HG02943 (cell line): ENCODE data around the gene MMP1.
"Not testable (repeated sequence)": the region's sequence is repeated elsewhere in the genome, so short reads cannot be mapped to it uniquely, and the experiment has no call there.

Experiments
- ATAC-seq: cut with Tn5 transposase; IDR thresholded peaks from one replicate; pipeline ENCODE4 v1.9.1; 2021; ENCODE audit warnings: mild to moderate bottlenecking, low read depth, moderate library complexity; ENCODE audit not compliant: unreplicated experiment

MMP1 gene

GRCh38 chr11:102763440-102763839 lies 34.5 kb downstream of the MMP1 start:
- no peak for ATAC-seq

GRCh38 chr11:102762361-102762767 lies 35.6 kb downstream of the MMP1 start:
- ATAC-seq: no peak

DNA sequence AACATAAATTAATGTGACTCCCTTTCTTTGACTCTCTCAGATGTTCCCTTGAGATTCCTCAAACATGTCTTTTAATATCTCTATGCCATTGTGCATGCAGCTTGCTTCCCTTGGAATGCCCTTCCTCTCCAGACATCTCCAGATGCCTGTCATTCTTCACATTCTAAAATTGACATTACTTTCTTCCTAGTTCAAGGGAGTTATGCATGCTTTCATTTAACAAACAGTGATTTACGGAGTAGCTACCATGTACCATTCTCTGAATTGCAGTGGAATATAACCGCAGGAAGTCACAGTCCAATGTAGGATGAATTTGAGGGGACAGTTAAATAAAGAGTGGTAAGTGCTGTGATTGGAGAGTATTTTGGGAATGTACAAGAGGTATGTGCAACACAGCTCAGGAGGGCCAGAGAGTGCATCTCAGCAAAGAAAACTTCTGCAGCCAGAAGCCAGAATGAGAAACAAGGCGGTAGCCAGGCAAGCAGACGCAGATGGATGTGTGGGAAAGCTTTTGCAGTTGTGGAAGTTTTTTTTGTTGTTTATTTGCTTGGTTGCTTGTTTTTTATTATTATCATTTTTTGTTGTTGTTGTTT lies 36.2 kb downstream of the MMP1 start:
- no peak for ATAC-seq

- no peak for ATAC-seq
Observed at GRCh38 chr11:102760344-102761035, 37.5 kb downstream of the MMP1 start.

GRCh38 chr11:102757823-102758549 lies 40.0 kb downstream of the MMP1 start:
- ATAC-seq: no peak

DNA sequence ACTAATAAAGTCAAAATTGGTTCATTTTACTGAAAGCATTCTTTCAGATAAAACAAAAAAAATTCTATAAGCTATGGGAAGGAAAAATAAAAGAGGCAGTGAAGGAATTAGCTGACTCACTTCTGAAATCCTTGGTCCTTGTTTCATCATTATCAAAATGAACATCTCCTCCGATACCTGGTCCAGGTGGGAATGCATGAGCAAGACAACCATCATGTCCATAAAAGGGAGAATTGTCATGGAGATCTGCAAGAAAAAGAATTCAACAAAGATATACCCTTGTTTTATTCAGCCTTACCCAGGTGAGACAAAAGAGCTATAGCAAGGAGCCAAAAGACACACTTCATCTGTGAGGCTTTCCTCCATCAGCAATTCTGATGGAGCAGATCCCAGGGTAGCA lies 44.7 kb downstream of the MMP1 start:
- ATAC-seq: no peak

DNA sequence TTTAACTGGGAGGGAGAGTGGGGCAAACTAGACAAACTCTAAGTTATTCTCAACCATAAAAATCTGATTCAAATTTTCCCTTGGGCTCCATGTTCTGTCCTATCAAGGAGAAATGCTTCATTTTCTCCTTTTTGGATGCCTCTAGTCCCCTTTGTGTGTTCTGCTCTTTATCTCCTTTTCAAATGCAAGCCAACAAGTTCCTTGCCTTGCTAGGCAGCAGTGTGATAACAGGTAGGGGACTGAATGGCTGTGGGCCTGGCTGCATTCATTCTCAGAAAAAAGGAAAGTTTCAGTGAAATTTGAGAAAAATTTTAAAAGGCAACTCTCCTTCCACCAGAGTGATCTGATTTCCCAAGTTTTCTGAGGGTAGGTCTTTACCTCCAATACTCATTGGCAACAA lies 46.3 kb downstream of the MMP1 start:
- ATAC-seq: no peak

DNA sequence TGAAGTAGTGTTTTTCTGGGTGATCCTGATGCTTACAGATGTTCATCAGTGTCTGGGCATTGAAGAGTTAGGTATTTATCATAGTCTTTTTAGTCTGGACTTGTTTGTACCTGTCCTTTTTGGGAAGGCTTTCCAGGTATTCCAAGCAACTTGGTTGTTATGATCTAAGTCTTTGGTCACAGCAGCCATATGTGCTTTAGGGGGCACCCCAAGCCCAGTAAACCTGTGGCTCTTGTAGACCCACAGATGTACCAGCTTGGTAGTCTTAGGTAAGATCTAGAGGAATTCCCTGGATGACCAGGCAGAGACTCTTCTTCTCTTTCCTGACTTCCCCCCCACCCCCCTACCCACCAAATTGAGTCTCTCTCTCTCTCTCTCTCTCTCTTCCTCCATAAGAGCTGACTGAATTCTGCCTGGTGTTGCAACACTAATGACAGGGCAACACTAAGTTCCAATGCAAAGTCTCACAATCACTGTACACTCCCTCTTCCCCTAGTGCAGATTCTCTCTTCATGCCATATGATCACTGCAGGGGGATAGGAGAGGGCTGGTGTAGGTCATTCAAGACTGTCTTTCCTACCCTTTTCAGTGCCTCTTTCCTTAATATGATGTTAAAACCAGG lies 48.7 kb downstream of the MMP1 start:
- ATAC-seq: no peak

GRCh38 chr11:102746746-102747578 lies 51.0 kb downstream of the MMP1 start:
- not testable (repeated sequence) for ATAC-seq
